ENCODE data around the gene STAT5A. TPM values are rescaled to one million over a fixed set of nuclear protein-coding genes. Genes with fewer than 3 reads are reported as not detected.

The STAT5A gene
- total RNA-seq, 2 experiments from 2014 or later = 125 to 131 TPM

DNA sequence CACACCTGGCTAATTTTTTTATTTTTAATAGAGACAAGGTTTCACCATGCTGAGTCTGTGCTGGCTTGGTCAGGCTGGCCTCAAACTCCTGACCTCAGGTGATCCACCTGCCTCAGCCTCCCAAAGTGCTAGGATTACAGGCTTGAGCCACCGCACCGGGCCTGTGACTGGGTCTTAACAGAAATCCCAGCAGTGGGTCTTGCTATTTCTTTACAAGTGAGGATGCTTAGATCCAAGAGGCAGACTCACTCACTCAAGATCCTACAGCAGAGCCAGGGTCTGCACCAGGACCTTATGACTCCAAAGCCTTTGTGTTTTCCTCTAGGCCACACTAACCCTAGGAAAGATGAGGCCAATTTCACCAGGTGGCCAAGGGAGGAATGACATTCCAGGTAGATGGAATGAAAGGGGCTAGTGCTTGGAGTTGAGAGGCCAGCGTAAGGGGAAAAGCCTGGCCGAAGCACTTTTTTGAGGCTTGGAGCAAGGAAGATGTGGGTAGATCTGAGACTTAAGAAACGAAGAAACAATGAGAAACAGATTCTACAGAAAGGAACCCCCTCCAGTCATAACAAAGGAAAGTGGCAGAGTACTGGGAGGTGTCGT, 5.7 kb upstream of the STAT5A start:
- POLR2A ChIA-PET = no interaction called here

GRCh38 chr17:42283241-42284023, 4.9 kb upstream of the STAT5A start:
- no peak overlapping the region for H3K27ac Mint-ChIP-seq
- peak; percentile 21 for DNase-seq
- H3K4me1 Mint-ChIP-seq = peaks cover 23% of the 10 kb centered on the region
- no peaks in the 10 kb centered on the region for H3K36me3 Mint-ChIP-seq
- H3K4me3 Mint-ChIP-seq = no peak overlapping the region
- ATAC-seq (ENCODE audit: low read depth) = no peak
- POLR2A ChIA-PET = no interaction called here
- no peaks in the 10 kb centered on the region for H3K27me3 Mint-ChIP-seq
- no peaks in the 10 kb centered on the region for H3K9me3 Mint-ChIP-seq

More for the DNA sequence above, 5.7 kb upstream of the STAT5A start:
- DNase-seq (peak; percentile 19), ATAC-seq (ENCODE audit: low read depth) (no peak)
- Mint-ChIP-seq H3K9me3 (no peaks in the 10 kb centered on the region), H3K27ac (no peak overlapping the region), H3K36me3 (no peaks in the 10 kb centered on the region), H3K4me1 (peaks cover 20% of the 10 kb centered on the region), H3K4me3 (no peak overlapping the region), H3K27me3 (no peaks in the 10 kb centered on the region)

DNA sequence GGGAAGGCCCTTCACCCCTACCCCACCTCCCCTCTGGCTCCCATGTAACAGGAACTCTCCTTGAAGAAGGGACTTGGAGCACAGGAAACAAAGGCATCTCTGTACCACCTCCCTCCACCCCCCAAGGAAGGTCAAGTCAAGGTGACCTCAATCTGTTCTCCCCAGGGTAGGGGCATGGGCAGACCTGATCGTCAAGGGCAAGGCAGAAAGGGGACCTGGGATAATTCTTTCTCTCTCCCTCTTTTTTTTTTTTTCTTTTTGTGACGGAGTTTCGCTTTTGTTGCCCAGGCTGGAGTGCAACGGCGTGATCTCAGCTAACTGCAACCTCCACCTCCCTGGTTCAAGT, 4.3 kb upstream of the STAT5A start:
- H3K4me3 Mint-ChIP-seq = no peak overlapping the region
- H3K27me3 Mint-ChIP-seq = no peaks in the 10 kb centered on the region
- H3K27ac Mint-ChIP-seq = no peak overlapping the region
- DNase-seq (peak; percentile 10), ATAC-seq (ENCODE audit: low read depth) (no peak)
- POLR2A ChIA-PET = interaction anchor here (0.6 kb wide), 1 partner anchor 102 kb away, joined by 3 read pairs; no protein-coding TSS in a partner anchor
- H3K4me1 Mint-ChIP-seq = peaks cover 23% of the 10 kb centered on the region
- no peaks in the 10 kb centered on the region for H3K36me3 Mint-ChIP-seq
- no peaks in the 10 kb centered on the region for H3K9me3 Mint-ChIP-seq

DNA sequence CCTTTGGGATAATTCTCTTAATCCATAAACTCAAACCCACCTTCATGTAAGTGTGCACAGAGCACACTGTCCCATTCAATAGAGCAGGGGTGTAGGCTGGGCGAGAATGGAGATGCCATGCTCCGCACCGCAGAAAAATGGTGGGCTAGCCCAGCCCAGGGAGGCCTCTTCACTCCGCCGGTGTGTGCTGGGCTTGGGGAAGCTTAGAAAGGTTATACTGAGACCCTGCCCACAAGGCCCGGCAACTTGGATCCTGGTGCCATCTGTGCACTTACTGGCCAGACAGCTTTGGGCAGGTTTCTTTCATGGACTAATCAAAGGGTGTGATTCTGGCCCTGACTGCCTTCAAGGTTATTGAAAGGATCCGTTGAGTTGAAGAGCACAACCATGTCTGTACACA, 3.7 kb upstream of the STAT5A start:
- DNase-seq = peak; percentile 22
- H3K4me1 Mint-ChIP-seq = peaks cover 25% of the 10 kb centered on the region
- POLR2A ChIA-PET = interaction anchor here (0.6 to 0.7 kb wide), 2 partner anchors 103 to 129 kb away, joined by 3 to 4 read pairs; no protein-coding TSS in a partner anchor
- no peak overlapping the region for H3K4me3 Mint-ChIP-seq
- no peak overlapping the region for H3K27ac Mint-ChIP-seq
- ATAC-seq (ENCODE audit: low read depth) = no peak
- no peaks in the 10 kb centered on the region for H3K9me3 Mint-ChIP-seq
- H3K27me3 Mint-ChIP-seq = no peaks in the 10 kb centered on the region
- H3K36me3 Mint-ChIP-seq = no peaks in the 10 kb centered on the region

DNA sequence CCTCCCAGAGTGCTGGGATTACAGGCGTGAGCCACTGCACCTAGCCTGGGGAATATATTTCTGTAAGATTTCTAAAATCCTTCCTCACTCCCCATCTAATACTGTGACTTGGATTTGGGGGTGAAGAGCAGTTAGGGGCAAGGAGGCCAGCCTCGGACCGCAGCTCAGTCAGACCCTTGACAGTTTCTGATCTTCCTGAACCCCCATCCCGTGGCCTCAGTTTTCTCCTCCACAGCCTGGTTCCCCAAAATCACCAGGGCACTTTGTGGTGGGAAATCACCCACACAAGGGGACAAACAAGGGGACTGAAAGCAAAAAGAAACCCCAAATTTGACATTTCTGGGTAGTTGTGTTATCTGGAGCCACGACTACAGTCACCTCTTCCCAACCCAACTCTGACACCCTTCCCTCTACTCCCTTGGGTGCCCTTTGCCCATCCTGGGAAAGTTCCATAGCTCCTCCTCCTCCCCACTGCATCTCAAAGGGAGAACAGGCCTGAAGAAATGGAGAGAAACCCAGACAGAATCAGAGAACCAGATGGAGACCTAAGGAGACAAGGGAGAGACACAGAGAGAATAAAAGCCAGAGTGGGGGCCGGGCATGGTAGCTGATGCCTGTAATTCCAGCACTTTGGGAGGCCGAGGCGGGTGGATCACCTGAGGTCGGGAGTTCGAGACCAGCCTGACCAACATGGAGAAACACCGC, 2.8 kb upstream of the STAT5A start:
- Mint-ChIP-seq H3K4me1 (peaks cover 33% of the 10 kb centered on the region), H3K27ac (no peak overlapping the region), H3K4me3 (peak overlapping the region; percentile 28), H3K9me3 (no peaks in the 10 kb centered on the region), H3K36me3 (peaks cover 4% of the 10 kb centered on the region), H3K27me3 (no peaks in the 10 kb centered on the region)
- POLR2A ChIA-PET = interaction anchor here (0.7 to 0.9 kb wide), 2 partner anchors 21 to 27 kb away, joined by 3 to 5 read pairs; no protein-coding TSS in a partner anchor
- DNase-seq = no peak
- ATAC-seq (ENCODE audit: low read depth) = no peak

- Mint-ChIP-seq H3K4me1 (peaks cover 35% of the 10 kb centered on the region), H3K4me3 (peak overlapping the region; percentile 89), H3K9me3 (no peaks in the 10 kb centered on the region), H3K27me3 (no peaks in the 10 kb centered on the region), H3K36me3 (peaks cover 12% of the 10 kb centered on the region), H3K27ac (peak overlapping the region; percentile 88)
- DNase-seq (peak; percentile 34), ATAC-seq (ENCODE audit: low read depth) (no peak)
- POLR2A ChIA-PET = interaction anchor here (0.7 to 4.5 kb wide), 6 partner anchors 10 to 1074 kb away, joined by 3 to 108 read pairs (median 6); partner anchors contain the start of genes NAGLU and STAT5B
Measured at GRCh38 chr17:42286411-42287221, 1.7 kb upstream of the STAT5A start.

GRCh38 chr17:42287305-42287976, 857 bp upstream of the STAT5A start:
- no peaks in the 10 kb centered on the region for H3K9me3 Mint-ChIP-seq
- peak overlapping the region; percentile 88 for H3K27ac Mint-ChIP-seq
- DNase-seq (peak; percentile 57), ATAC-seq (ENCODE audit: low read depth) (peak; percentile 29)
- H3K4me3 Mint-ChIP-seq = peak overlapping the region; percentile 89
- POLR2A ChIA-PET = interaction anchor here (0.6 to 4.5 kb wide), 16 partner anchors 11 to 1798 kb away, joined by 3 to 108 read pairs (median 6); partner anchors contain the start of genes DHX58, EIF1, GHDC and NAGLU
- no peaks in the 10 kb centered on the region for H3K27me3 Mint-ChIP-seq
- H3K4me1 Mint-ChIP-seq = peaks cover 38% of the 10 kb centered on the region
- H3K36me3 Mint-ChIP-seq = peaks cover 18% of the 10 kb centered on the region

DNA sequence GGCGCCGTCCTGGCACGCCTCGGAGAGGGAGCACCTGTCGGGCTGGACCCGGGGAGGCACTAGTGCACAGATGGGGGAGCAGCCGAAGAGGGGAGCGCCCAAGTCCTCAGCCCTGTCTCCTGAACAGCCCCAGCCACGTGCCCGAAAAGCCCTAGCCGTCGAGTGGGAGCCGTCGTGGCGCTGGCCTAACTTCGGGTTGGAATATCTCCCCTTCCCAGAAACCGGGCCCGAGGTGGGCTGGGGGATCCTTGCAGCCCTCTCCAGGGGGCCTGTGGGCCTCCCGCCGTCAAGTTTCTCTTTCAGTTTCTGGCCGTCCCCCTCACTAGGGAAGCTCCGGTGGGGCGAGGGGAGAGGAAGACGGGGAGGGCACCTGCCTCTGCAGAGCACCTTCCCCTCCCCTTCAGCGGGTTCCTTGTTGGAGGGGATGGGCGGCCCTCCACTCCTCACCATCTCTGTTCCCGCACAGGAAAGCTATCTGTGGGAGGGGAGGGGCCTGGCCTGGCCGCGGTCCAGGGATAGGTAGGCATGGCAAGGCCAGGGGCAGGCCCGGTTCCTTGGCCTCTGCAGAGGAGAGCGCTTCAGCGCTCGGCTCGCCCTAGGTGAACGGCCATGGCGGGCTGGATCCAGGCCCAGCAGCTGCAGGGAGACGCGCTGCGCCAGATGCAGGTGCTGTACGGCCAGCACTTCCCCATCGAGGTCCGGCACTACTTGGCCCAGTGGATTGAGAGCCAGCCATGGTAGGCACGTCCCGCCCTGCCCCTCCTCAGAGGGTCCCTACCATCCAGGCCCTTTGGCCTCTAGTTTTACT, 709 bp downstream of the STAT5A start:
- H3K27me3 Mint-ChIP-seq = no peaks in the 10 kb centered on the region
- peak; percentile 38 for ATAC-seq (ENCODE audit: low read depth)
- H3K36me3 Mint-ChIP-seq = peaks cover 27% of the 10 kb centered on the region
- H3K4me3 Mint-ChIP-seq = peak overlapping the region; percentile 91
- peak overlapping the region; percentile 86 for H3K27ac Mint-ChIP-seq
- H3K9me3 Mint-ChIP-seq = no peaks in the 10 kb centered on the region
- H3K4me1 Mint-ChIP-seq = peaks cover 40% of the 10 kb centered on the region
- peak; percentile 73 for DNase-seq
- POLR2A ChIA-PET = interaction anchor here (0.8 to 4.5 kb wide), 16 partner anchors 12 to 600 kb away, joined by 3 to 108 read pairs (median 6); partner anchors contain the start of genes DHX58, EIF1, GHDC and KCNH4

DNA sequence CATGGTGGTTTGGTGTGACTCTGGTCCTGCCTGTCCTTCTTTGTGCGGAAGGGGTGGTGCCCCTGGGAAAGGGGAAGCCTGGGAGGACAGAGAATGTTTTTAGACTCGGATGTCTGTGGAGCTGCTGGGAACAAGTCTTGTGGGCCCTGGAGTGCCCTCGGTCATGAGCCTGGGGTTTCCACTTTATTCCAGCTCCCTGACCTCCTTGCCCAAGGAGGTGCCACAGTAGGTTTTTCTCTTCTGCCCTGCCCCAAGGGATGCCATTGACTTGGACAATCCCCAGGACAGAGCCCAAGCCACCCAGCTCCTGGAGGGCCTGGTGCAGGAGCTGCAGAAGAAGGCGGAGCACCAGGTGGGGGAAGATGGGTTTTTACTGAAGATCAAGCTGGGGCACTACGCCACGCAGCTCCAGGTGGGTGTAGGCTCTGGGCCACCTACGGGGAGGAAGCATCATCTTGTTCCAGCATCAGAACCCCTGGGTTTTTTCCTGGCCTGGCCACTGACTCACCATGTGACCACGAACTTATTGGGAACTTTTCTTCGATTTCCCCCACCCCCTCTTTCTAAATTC, 1.4 kb downstream of the STAT5A start:
- Mint-ChIP-seq H3K4me3 (peak overlapping the region; percentile 91), H3K27ac (peak overlapping the region; percentile 86), H3K27me3 (no peaks in the 10 kb centered on the region), H3K36me3 (peaks cover 29% of the 10 kb centered on the region), H3K4me1 (peaks cover 42% of the 10 kb centered on the region), H3K9me3 (no peaks in the 10 kb centered on the region)
- POLR2A ChIA-PET = interaction anchor here (1.0 to 4.5 kb wide), 9 partner anchors 13 to 178 kb away, joined by 3 to 108 read pairs (median 10); partner anchors contain the start of genes DHX58, KCNH4 and STAT5B
- DNase-seq (no peak), ATAC-seq (ENCODE audit: low read depth) (no peak)

DNA sequence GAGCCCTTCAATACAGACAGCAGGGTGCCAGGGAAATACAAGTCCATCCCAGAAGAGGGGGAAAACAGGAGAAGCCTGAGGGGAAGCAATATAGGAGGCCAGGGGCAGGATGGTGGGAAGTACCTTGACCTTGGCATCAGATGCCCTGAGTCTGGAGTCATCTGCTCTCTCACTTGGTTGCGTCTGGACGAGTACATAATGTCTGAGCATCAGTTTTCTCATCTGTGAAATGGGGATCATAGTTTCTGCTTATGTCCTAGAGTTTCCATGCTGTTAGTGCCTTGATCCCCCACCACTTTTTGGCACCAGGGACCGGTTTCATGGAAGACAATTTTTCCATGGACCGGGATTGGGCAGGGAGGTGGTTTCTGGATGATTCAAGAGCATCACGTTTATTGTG, 2.3 kb downstream of the STAT5A start:
- POLR2A ChIA-PET = interaction anchor here (1.2 to 4.5 kb wide), 3 partner anchors 14 to 178 kb away, joined by 4 to 108 read pairs (median 10); partner anchors contain the start of genes DHX58 and STAT5B
- no peak for DNase-seq
- Mint-ChIP-seq H3K27ac (peak overlapping the region; percentile 86), H3K4me1 (peaks cover 43% of the 10 kb centered on the region), H3K4me3 (peak overlapping the region; percentile 91), H3K36me3 (peaks cover 32% of the 10 kb centered on the region), H3K9me3 (no peaks in the 10 kb centered on the region), H3K27me3 (no peaks in the 10 kb centered on the region)
- ATAC-seq (ENCODE audit: low read depth) = no peak

- ATAC-seq (ENCODE audit: low read depth) (no peak), DNase-seq (no peak)
- Mint-ChIP-seq H3K9me3 (no peaks in the 10 kb centered on the region), H3K27me3 (no peaks in the 10 kb centered on the region), H3K4me3 (no peak overlapping the region), H3K36me3 (peaks cover 34% of the 10 kb centered on the region), H3K4me1 (peaks cover 39% of the 10 kb centered on the region), H3K27ac (no peak overlapping the region)
- POLR2A ChIA-PET = interaction anchor here (1.2 kb wide), 1 partner anchor 43 kb away, joined by 4 read pairs; no protein-coding TSS in a partner anchor
Measured at GRCh38 chr17:42291129-42291528, 2.8 kb downstream of the STAT5A start.

Data from activated naive CD8-positive, alpha-beta T cell treated with anti-CD3 and anti-CD28 coated beads, Interleukin-2, amount 10 ng/mL, durations not matched to agents 7 days and 5 days (primary cell).